Neutrophil (primary cell): ENCODE results near the gene HPCAL1.

Experiments
- H3K27ac ChIP-seq: fragments of 200-600 bp; sonication (generic); 2 replicates; pipeline ENCODE4 v1.5.1; 2016; ENCODE audit warnings: mild to moderate bottlenecking, moderate library complexity
- H3K27me3 ChIP-seq: fragments of 200-600 bp; sonication (generic); 2 replicates; pipeline ENCODE4 v1.6.0; 2016; ENCODE audit warnings: mild to moderate bottlenecking
- H3K36me3 ChIP-seq: fragments of 200-600 bp; sonication (generic); 2 replicates; pipeline ENCODE4 v1.5.1; 2017
- H3K4me1 ChIP-seq, 2 experiments: fragments of 200-600 bp in 1 of 2; sonication (generic) in 1 of 2; 1 replicate in 1 of 2; 2 replicates in 1 of 2; pipeline versions ENCODE4 v1.5.1 to v1.6.1; 2013 to 2016; ENCODE audit warnings: low read depth in 1 of 2, low read length in 1 of 2, mild to moderate bottlenecking in 1 of 2, moderate library complexity in 1 of 2; ENCODE audit not compliant: control insufficient read depth in 1 of 2, insufficient read depth in 1 of 2
- H3K4me3 ChIP-seq, 2 experiments: fragments of 200-600 bp in 1 of 2; sonication (generic) in 1 of 2; 1 replicate in 1 of 2; 2 replicates in 1 of 2; pipeline ENCODE4 v1.5.1; 2013 to 2016; ENCODE audit warnings: low read depth in 1 of 2, low read length in 1 of 2, mild to moderate bottlenecking in 1 of 2, moderate library complexity in 1 of 2
- H3K9me3 ChIP-seq: fragments of 200-600 bp; sonication (generic); 2 replicates; pipeline ENCODE4 v1.5.1; 2016
- TF ChIP-seq, protein P1 (sequence below): fragments of 200-600 bp; sonication (generic); IDR thresholded peaks from 2 replicates; pipeline ENCODE4 v1.5.1; 2016; ENCODE audit warnings: antibody characterized with exemption

The HPCAL1 gene

DNA sequence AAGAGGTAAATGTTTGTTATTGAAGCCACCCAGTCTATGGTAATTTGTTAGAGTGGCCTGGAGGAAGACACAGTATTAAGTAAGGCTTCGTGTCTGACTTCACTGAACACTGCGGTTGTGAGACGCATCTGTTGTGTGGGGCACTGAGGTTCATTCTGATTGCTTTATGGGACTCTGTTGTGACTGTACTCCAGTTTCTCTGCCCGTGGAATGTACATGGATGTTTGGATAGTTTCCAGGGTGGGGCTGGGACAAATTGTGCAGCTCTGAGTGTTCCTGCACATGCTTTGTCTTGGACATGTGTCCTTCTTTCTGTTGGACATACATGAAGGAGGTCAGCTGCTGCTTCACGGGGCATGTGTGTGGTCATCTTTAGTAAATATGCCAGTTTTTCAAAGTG is 86.9 kb downstream of the HPCAL1 start:
- Histone ChIP-seq H3K4me1 (peaks cover 37 to 42% of the 10 kb centered on the region in 2 experiments), H3K27me3 (no peaks in the 10 kb centered on the region), H3K9me3 (no peaks in the 10 kb centered on the region), H3K36me3 (no peaks in the 10 kb centered on the region), H3K4me3 (no peak overlapping the region), H3K27ac (no peak overlapping the region)
- TF ChIP-seq, protein P1, sequence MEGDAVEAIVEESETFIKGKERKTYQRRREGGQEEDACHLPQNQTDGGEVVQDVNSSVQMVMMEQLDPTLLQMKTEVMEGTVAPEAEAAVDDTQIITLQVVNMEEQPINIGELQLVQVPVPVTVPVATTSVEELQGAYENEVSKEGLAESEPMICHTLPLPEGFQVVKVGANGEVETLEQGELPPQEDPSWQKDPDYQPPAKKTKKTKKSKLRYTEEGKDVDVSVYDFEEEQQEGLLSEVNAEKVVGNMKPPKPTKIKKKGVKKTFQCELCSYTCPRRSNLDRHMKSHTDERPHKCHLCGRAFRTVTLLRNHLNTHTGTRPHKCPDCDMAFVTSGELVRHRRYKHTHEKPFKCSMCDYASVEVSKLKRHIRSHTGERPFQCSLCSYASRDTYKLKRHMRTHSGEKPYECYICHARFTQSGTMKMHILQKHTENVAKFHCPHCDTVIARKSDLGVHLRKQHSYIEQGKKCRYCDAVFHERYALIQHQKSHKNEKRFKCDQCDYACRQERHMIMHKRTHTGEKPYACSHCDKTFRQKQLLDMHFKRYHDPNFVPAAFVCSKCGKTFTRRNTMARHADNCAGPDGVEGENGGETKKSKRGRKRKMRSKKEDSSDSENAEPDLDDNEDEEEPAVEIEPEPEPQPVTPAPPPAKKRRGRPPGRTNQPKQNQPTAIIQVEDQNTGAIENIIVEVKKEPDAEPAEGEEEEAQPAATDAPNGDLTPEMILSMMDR = no peak

DNA sequence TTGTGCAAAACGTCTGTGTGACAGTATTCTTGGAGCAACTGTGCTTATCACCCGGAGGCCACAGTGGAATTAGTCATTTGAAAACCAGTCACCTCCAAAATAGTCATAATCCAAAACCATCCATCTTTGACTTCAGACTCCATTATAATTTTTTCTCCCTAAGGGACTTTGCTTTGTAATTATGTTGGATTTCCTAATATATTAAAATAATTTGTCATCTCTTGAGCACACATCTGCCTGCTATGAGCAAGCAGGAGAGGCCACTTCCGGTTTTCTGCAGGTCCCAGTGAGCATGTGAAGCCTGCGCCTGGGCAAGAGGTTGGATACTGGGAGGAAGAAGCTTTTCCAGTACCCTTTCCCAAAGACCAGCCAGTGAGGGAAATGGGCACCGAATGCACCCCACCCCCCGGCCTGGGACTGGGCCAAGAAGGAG is 87.7 kb downstream of the HPCAL1 start:
- peaks cover 35 to 42% of the 10 kb centered on the region in 2 experiments for H3K4me1 ChIP-seq
- H3K27ac ChIP-seq = peak overlapping the region; percentile 16
- H3K4me3 ChIP-seq = no peak overlapping the region

GRCh38 chr2:10392100-10392499 is 89.4 kb downstream of the HPCAL1 start:
- no peak overlapping the region for H3K4me3 ChIP-seq
- H3K9me3 ChIP-seq = no peaks in the 10 kb centered on the region
- TF ChIP-seq, protein P1 = no peak
- H3K4me1 ChIP-seq = peaks cover 19 to 31% of the 10 kb centered on the region in 2 experiments
- no peak overlapping the region for H3K27ac ChIP-seq
- H3K27me3 ChIP-seq = no peaks in the 10 kb centered on the region
- no peaks in the 10 kb centered on the region for H3K36me3 ChIP-seq

More for the DNA sequence above, 87.7 kb downstream of the HPCAL1 start:
- H3K9me3 ChIP-seq = no peaks in the 10 kb centered on the region
- TF ChIP-seq, protein P1 = no peak
- H3K27me3 ChIP-seq = no peaks in the 10 kb centered on the region
- H3K36me3 ChIP-seq = no peaks in the 10 kb centered on the region

GRCh38 chr2:10392548-10392947 is 89.8 kb downstream of the HPCAL1 start:
- H3K36me3 ChIP-seq = no peaks in the 10 kb centered on the region
- TF ChIP-seq, protein P1 = no peak
- peaks cover 17 to 31% of the 10 kb centered on the region in 2 experiments for H3K4me1 ChIP-seq
- H3K27me3 ChIP-seq = no peaks in the 10 kb centered on the region
- no peaks in the 10 kb centered on the region for H3K9me3 ChIP-seq
- H3K27ac ChIP-seq = peak overlapping the region; percentile 36
- H3K4me3 ChIP-seq = no peak overlapping the region

DNA sequence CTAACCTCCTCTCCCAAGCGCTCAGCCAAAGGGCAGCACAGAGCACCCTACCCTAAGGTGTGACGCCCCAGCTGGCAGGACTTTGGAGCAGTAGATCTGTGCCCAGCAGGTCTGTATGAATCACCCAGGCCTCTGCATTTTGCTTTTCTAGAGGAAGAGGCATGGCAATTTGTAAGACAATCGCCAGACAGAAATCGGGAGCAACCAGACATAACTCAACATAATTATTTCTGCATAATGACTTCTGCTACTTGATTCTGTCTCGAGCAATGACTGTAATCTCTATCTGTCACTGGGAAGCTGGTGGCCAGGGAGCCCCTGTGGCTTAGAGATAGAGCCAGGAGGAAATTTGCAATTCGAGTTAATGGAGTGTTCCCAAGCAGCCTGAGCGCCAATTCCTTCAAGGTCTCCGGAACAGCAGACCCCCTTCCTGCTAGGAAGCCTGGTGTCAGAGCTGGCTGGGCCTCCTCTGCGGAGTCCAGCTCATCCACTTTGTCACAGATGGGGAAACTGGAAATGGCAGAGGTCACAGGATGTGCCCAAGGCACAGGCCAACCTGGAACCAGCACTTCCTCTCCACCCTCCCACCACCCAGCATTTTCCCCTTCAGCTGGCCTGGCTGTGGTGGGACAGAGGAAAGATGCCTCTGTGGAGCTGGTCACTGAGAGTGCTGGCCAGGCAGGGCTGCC is 90.4 kb downstream of the HPCAL1 start:
- Histone ChIP-seq H3K27me3 (no peaks in the 10 kb centered on the region), H3K36me3 (no peaks in the 10 kb centered on the region), H3K9me3 (no peaks in the 10 kb centered on the region), H3K4me1 (peaks cover 18 to 37% of the 10 kb centered on the region in 2 experiments), H3K4me3 (no peak overlapping the region), H3K27ac (peak overlapping the region; percentile 36)
- TF ChIP-seq, protein P1 = no peak
